HG03469 (cell line): ENCODE measurements around the gene OR10AD1.

Source experiments
- ATAC-seq: cut with Tn5 transposase; IDR thresholded peaks from one replicate; pipeline ENCODE4 v1.9.1; 2021; ENCODE audit warnings: mild to moderate bottlenecking, moderate library complexity, moderate number of reproducible peaks; ENCODE audit not compliant: unreplicated experiment

The OR10AD1 gene

GRCh38 chr12:48192861-48193260 lies 10.2 kb downstream of the OR10AD1 start:
- ATAC-seq = no peak

GRCh38 chr12:48191096-48191495 lies 12.0 kb downstream of the OR10AD1 start:
- no peak for ATAC-seq

- no peak for ATAC-seq
Measured at GRCh38 chr12:48189331-48190125, 13.6 kb downstream of the OR10AD1 start.

- no peak for ATAC-seq
Measured at GRCh38 chr12:48187916-48188695, 15.0 kb downstream of the OR10AD1 start.

- no peak for ATAC-seq
Measured at GRCh38 chr12:48185181-48185919, 17.7 kb downstream of the OR10AD1 start.

GRCh38 chr12:48184549-48184922 lies 18.6 kb downstream of the OR10AD1 start:
- no peak for ATAC-seq

GRCh38 chr12:48183876-48184548 lies 19.1 kb downstream of the OR10AD1 start:
- no peak for ATAC-seq

- peak; percentile 52 for ATAC-seq
Measured at GRCh38 chr12:48183091-48183875, 19.8 kb downstream of the OR10AD1 start, which contains the start of gene CCDC184. TSS of gene CCDC184 (plus strand) at chr12:48183644. CDS start at chr12:48184123, 479 bp downstream.

GRCh38 chr12:48182631-48183030 lies 20.5 kb downstream of the OR10AD1 start:
- ATAC-seq = no peak

GRCh38 chr12:48180857-48181495 lies 22.1 kb downstream of the OR10AD1 start:
- no peak for ATAC-seq

GRCh38 chr12:48180424-48180823 lies 22.7 kb downstream of the OR10AD1 start:
- no peak for ATAC-seq

- no peak for ATAC-seq
Measured at GRCh38 chr12:48179466-48179865, 23.6 kb downstream of the OR10AD1 start.

- ATAC-seq = no peak
Measured at GRCh38 chr12:48177982-48178381, 25.1 kb downstream of the OR10AD1 start.

- no peak for ATAC-seq
Measured at GRCh38 chr12:48176417-48176751, 26.7 kb downstream of the OR10AD1 start.

- no peak for ATAC-seq
Measured at GRCh38 chr12:48175613-48176416, 27.3 kb downstream of the OR10AD1 start.

GRCh38 chr12:48169011-48169410 lies 34.1 kb downstream of the OR10AD1 start:
- ATAC-seq = no peak

- ATAC-seq = no peak
Measured at GRCh38 chr12:48165089-48165981, 37.8 kb downstream of the OR10AD1 start.

- no peak for ATAC-seq
Measured at GRCh38 chr12:48164451-48164850, 38.6 kb downstream of the OR10AD1 start.
